ENCODE measurements around the gene CCM2. TPM values are rescaled to one million over a fixed set of nuclear protein-coding genes. Genes with fewer than 3 reads are reported as not detected.
"Not testable (repeated sequence)": the region's sequence is repeated elsewhere in the genome, so short reads cannot be mapped to it uniquely, and the experiment has no call there.

The CCM2 gene
- polyA plus RNA-seq, 1 donor from 2014 or later = 25.8 TPM

DNA sequence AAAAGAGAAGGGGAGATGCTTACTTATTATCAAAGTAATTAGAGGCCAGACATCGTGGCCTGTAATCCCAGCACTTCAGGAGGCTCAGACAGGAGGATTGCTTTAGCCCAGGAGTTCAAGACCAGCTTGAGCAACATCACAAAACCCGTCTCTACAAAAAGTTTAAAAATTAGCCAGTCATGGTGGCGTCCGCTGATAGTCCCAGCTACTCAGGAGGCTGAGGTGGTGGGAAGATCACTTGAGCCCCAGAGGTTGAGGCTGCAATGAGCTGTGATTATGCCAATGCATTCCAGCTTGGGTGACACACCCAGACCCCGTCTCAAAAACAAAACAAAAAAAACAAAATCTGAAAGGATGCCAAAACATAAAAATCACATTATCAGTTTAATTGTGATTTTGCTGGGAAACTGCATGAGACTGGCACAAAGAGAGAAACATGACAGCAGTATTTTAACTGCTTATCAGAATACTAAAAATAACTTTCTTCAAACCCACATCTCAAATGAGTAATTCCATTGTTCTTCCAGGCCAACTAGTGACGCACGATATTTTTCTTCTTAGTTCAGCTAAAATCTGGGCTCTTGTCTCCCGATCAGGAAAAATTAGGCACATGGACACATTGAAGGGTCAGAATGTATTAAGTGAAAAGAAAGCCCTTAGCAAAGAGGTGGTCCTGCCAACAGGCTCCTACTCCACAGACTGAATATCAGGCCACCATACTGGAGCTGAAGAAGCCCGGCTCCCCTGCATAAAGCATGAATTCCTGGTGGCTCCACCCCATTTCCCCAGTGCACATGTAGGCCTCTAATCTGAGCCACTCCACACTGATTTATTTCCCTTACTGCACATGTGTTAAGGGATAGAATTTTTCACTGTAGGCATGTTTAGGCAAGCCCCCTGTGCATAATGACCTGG lies 9.6 kb upstream of the CCM2 start:
- Histone ChIP-seq H3K27me3 (ENCODE audit: insufficient read depth, low read depth, low read length) (no peaks in the 10 kb centered on the region), H3F3A (ENCODE audit: insufficient read depth, low read length, poor library complexity, severe bottlenecking) (no peaks in the 10 kb centered on the region), H2AFZ (ENCODE audit: low read depth, low read length) (no peak overlapping the region), H3K4me2 (ENCODE audit: low read length) (no peak overlapping the region), H3K27ac (ENCODE audit: low read length) (no peak overlapping the region), H3K79me2 (replicated peaks; ENCODE audit: insufficient read depth, low read length) (no peaks in the 10 kb centered on the region), H3K9me3 (ENCODE audit: low read length) (no peaks in the 10 kb centered on the region), H3K9ac (ENCODE audit: low read length) (no peak overlapping the region), H3K36me3 (ENCODE audit: insufficient read depth, low read length) (no peaks in the 10 kb centered on the region), H4K20me1 (ENCODE audit: insufficient read depth) (no peaks in the 10 kb centered on the region), H3K9me2 (ENCODE audit: insufficient read depth, low read length) (no peaks in the 10 kb centered on the region), H3K4me3 (ENCODE audit: low read length) (no peak overlapping the region)
- TF ChIP-seq REST (IDR thresholded peaks at IDR 0.05; ENCODE audit: borderline replicate concordance) (no peak), POLR2AphosphoS5 (IDR thresholded peaks at IDR 0.05) (no peak), EP300 (conservative IDR thresholded peaks at IDR 0.05; ENCODE audit: poor library complexity, severe bottlenecking) (no peak), SMC3 (conservative IDR thresholded peaks at IDR 0.05; ENCODE audit: poor library complexity) (no peak), MXI1 (conservative IDR thresholded peaks at IDR 0.05; ENCODE audit: poor library complexity, severe bottlenecking) (no peak), TAF1 (IDR thresholded peaks at IDR 0.05; ENCODE audit: low read depth) (no peak), EZH2 (IDR thresholded peaks at IDR 0.05; ENCODE audit: borderline replicate concordance, insufficient read depth, low read length, poor library complexity, severe bottlenecking) (no peak), RAD21 (conservative IDR thresholded peaks at IDR 0.05) (no peak)
- TF ChIP-seq, protein P1, sequence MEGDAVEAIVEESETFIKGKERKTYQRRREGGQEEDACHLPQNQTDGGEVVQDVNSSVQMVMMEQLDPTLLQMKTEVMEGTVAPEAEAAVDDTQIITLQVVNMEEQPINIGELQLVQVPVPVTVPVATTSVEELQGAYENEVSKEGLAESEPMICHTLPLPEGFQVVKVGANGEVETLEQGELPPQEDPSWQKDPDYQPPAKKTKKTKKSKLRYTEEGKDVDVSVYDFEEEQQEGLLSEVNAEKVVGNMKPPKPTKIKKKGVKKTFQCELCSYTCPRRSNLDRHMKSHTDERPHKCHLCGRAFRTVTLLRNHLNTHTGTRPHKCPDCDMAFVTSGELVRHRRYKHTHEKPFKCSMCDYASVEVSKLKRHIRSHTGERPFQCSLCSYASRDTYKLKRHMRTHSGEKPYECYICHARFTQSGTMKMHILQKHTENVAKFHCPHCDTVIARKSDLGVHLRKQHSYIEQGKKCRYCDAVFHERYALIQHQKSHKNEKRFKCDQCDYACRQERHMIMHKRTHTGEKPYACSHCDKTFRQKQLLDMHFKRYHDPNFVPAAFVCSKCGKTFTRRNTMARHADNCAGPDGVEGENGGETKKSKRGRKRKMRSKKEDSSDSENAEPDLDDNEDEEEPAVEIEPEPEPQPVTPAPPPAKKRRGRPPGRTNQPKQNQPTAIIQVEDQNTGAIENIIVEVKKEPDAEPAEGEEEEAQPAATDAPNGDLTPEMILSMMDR (IDR thresholded peaks at IDR 0.05; ENCODE audit: poor library complexity, severe bottlenecking) = no peak

DNA sequence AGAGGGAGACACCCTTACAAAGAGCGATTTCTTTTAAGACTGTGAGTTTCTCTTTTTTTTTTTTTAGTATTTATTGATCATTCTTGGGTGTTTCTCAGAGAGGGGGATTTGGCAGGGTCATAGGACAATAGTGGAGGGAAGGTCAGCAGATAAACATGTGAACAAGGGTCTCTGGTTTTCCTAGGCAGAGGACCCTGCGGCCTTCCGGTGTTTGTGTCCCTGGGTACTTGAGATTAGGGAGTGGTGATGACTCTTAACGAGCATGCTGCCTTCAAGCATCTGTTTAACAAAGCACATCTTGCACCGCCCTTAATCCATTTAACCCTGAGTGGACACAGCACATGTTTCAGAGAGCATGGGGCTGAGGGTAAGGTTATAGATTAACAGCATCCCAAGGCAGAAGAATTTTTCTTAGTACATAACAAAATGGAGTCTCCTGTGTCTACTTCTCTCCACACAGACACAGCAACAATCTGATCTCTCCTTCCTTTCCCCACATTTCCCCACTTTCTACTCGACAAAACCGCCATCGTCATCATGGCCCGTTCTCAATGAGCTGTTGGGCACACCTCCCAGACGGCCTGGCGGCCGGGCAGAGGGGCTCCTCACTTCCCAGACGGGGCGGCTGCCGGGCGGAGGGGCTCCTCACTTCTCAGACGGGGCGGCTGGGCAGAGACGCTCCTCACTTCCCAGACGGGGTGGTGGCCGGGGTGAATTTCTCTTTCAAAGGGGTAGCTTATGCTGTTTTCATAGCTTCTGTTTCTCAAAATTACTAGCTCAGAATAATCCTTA lies 7.8 kb upstream of the CCM2 start:
- H3K36me3 ChIP-seq (ENCODE audit: insufficient read depth, low read length); H3K4me3 ChIP-seq (ENCODE audit: low read length); H3K4me2 ChIP-seq (ENCODE audit: low read length); H3K9me3 ChIP-seq (ENCODE audit: low read length); H3K27me3 ChIP-seq (ENCODE audit: insufficient read depth, low read depth, low read length); H3K79me2 ChIP-seq (replicated peaks; ENCODE audit: insufficient read depth, low read length); H4K20me1 ChIP-seq (ENCODE audit: insufficient read depth); H3K9ac ChIP-seq (ENCODE audit: low read length); H3K27ac ChIP-seq (ENCODE audit: low read length); H3K9me2 ChIP-seq (ENCODE audit: insufficient read depth, low read length); H3F3A ChIP-seq (ENCODE audit: insufficient read depth, low read length, poor library complexity, severe bottlenecking); H2AFZ ChIP-seq (ENCODE audit: low read depth, low read length): not testable (repeated sequence)
